ENCODE results near the gene PRDM16.

- TF ChIP-seq, protein P1, sequence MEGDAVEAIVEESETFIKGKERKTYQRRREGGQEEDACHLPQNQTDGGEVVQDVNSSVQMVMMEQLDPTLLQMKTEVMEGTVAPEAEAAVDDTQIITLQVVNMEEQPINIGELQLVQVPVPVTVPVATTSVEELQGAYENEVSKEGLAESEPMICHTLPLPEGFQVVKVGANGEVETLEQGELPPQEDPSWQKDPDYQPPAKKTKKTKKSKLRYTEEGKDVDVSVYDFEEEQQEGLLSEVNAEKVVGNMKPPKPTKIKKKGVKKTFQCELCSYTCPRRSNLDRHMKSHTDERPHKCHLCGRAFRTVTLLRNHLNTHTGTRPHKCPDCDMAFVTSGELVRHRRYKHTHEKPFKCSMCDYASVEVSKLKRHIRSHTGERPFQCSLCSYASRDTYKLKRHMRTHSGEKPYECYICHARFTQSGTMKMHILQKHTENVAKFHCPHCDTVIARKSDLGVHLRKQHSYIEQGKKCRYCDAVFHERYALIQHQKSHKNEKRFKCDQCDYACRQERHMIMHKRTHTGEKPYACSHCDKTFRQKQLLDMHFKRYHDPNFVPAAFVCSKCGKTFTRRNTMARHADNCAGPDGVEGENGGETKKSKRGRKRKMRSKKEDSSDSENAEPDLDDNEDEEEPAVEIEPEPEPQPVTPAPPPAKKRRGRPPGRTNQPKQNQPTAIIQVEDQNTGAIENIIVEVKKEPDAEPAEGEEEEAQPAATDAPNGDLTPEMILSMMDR (IDR thresholded peaks at IDR 0.05 in 2 of 3, conservative IDR thresholded peaks at IDR 0.05 in 1 of 3; ENCODE audit: borderline replicate concordance in 1 of 3, insufficient read depth in 1 of 3, low read depth in 2 of 3, low read length in 2 of 3): no peak
- TF ChIP-seq POLR2A (IDR thresholded peaks at IDR 0.05; ENCODE audit: borderline replicate concordance, extremely low read depth, insufficient read depth, insufficient read length) (no peak), EGR1 (IDR thresholded peaks at IDR 0.05; ENCODE audit: low read depth) (no peak), EZH2 (IDR thresholded peaks at IDR 0.05) (no peak), CEBPB (IDR thresholded peaks at IDR 0.05; ENCODE audit: low read depth) (no peak), ATF3 (IDR thresholded peaks at IDR 0.05) (no peak)
- TF ChIP-seq, protein P2, sequence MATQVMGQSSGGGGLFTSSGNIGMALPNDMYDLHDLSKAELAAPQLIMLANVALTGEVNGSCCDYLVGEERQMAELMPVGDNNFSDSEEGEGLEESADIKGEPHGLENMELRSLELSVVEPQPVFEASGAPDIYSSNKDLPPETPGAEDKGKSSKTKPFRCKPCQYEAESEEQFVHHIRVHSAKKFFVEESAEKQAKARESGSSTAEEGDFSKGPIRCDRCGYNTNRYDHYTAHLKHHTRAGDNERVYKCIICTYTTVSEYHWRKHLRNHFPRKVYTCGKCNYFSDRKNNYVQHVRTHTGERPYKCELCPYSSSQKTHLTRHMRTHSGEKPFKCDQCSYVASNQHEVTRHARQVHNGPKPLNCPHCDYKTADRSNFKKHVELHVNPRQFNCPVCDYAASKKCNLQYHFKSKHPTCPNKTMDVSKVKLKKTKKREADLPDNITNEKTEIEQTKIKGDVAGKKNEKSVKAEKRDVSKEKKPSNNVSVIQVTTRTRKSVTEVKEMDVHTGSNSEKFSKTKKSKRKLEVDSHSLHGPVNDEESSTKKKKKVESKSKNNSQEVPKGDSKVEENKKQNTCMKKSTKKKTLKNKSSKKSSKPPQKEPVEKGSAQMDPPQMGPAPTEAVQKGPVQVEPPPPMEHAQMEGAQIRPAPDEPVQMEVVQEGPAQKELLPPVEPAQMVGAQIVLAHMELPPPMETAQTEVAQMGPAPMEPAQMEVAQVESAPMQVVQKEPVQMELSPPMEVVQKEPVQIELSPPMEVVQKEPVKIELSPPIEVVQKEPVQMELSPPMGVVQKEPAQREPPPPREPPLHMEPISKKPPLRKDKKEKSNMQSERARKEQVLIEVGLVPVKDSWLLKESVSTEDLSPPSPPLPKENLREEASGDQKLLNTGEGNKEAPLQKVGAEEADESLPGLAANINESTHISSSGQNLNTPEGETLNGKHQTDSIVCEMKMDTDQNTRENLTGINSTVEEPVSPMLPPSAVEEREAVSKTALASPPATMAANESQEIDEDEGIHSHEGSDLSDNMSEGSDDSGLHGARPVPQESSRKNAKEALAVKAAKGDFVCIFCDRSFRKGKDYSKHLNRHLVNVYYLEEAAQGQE (IDR thresholded peaks at IDR 0.05; ENCODE audit: low read depth): no peak
Observed at GRCh38 chr1:3229081-3229725, 160.2 kb downstream of the PRDM16 start.
